HepG2 (cell line): ENCODE results near the gene C20orf204. TPM values are rescaled to one million over a fixed set of nuclear protein-coding genes. Genes with fewer than 3 reads are reported as not detected.
A peak's percentile ranks its signal among the peaks of the same experiment; 100 is the strongest.

Experiments used
- ATF7-NPFF ChIP-seq: sonication (generic); formaldehyde crosslinking; IDR thresholded peaks from 2 replicates; pipeline ENCODE4 v1.8.1; 2023; ENCODE audit warnings: mild to moderate bottlenecking, low read depth, missing genetic modification reagents, moderate library complexity
- GPN1 ChIP-seq: sonication (generic); formaldehyde crosslinking; IDR thresholded peaks from 2 replicates; pipeline ENCODE4 v1.5.1; 2020; ENCODE audit warnings: missing genetic modification reagents, borderline replicate concordance
- MXD1 ChIP-seq: sonication (generic); formaldehyde crosslinking; IDR thresholded peaks from 2 replicates; pipeline ENCODE4 v1.4.0; 2020; ENCODE audit warnings: mild to moderate bottlenecking, missing genetic modification reagents
- RAD21 ChIP-seq: fragments of 450-650 bp; formaldehyde crosslinking; IDR thresholded peaks from 2 replicates; pipeline ENCODE4 v1.5.0; 2020; ENCODE audit warnings: mild to moderate bottlenecking
- SP140L ChIP-seq: sonication (generic); formaldehyde crosslinking; IDR thresholded peaks from 2 replicates; pipeline ENCODE4 v1.4.0; 2020; ENCODE audit warnings: missing genetic modification reagents, borderline replicate concordance
- TAF1 ChIP-seq: sonication (generic); formaldehyde crosslinking; IDR thresholded peaks from 2 replicates; pipeline ENCODE4 v1.4.0; 2020; ENCODE audit warnings: missing genetic modification reagents
- TIGD3 ChIP-seq: sonication (generic); formaldehyde crosslinking; IDR thresholded peaks from 2 replicates; pipeline ENCODE4 v1.5.1; 2020; ENCODE audit warnings: mild to moderate bottlenecking, missing genetic modification reagents, borderline replicate concordance
- ZBTB20 ChIP-seq: sonication (generic); formaldehyde crosslinking; IDR thresholded peaks from 2 replicates; pipeline ENCODE4 v1.8.1; 2023; ENCODE audit warnings: missing genetic modification reagents, low read depth, mild to moderate bottlenecking, borderline replicate concordance
- ZFP62 ChIP-seq: sonication (generic); formaldehyde crosslinking; IDR thresholded peaks from 2 replicates; pipeline ENCODE4 v1.4.0; 2020; ENCODE audit warnings: missing genetic modification reagents
- ZNF326 ChIP-seq: sonication (generic); formaldehyde crosslinking; IDR thresholded peaks from 2 replicates; pipeline ENCODE4 v1.4.0; 2020; ENCODE audit warnings: missing genetic modification reagents, borderline replicate concordance
- ZNF644 ChIP-seq: IDR thresholded peaks from 2 replicates; pipeline ENCODE4 v1.6.1; 2016; ENCODE audit warnings: low read depth
- ZNF646 ChIP-seq: sonication (generic); formaldehyde crosslinking; IDR thresholded peaks from 2 replicates; pipeline ENCODE4 v1.9.0; 2021; ENCODE audit warnings: mild to moderate bottlenecking, missing genetic modification reagents
- ZNF678 ChIP-seq: sonication (generic); formaldehyde crosslinking; IDR thresholded peaks from 2 replicates; pipeline ENCODE4 v1.4.0; 2020; ENCODE audit warnings: mild to moderate bottlenecking, missing genetic modification reagents
- ZNF687 ChIP-seq: sonication (generic); formaldehyde crosslinking; IDR thresholded peaks from 2 replicates; pipeline ENCODE4 v1.5.1; 2020; ENCODE audit warnings: mild to moderate bottlenecking, missing genetic modification reagents, moderate library complexity
- ZNF746 ChIP-seq: sonication (generic); formaldehyde crosslinking; IDR thresholded peaks from 2 replicates; pipeline ENCODE4 v1.8.0; 2022; ENCODE audit warnings: mild to moderate bottlenecking, missing genetic modification reagents
- ZSCAN9 ChIP-seq: IDR thresholded peaks from 2 replicates; pipeline ENCODE4 v1.6.1; 2016; ENCODE audit warnings: borderline replicate concordance
- polyA plus RNA-seq, 8 experiments: library from polyadenylated mRNA; depleted of rRNA in 3 of 8; stranded (reverse) in 7 of 8; unstranded in 1 of 8; fragments of >200 nt; fragmentation: Illumina TruSeq in 4 of 8; extraction: Trizol in 4 of 8; gene quantifications; 2 replicates each; pipeline versions ENCODE4 v1.2.1 to v1.2.3, GENCODE V29; 2011 to 2016; ENCODE audit warnings: low read depth in 4 of 8, missing spikeins in 1 of 8, mixed read lengths in 1 of 8; ENCODE audit not compliant: insufficient read depth in 1 of 8
- total RNA-seq, 5 experiments: library from RNA; depleted of rRNA; stranded (reverse); fragments of >200 nt; fragmentation: Illumina TruSeq; extraction: Trizol; gene quantifications; 2 replicates each; pipeline ENCODE4 v1.2.3, GENCODE V29; 2016; ENCODE audit warnings: low read depth in 1 of 5

C20orf204 gene
- total and polyA plus RNA-seq, 2 of the 13 experiments (the other 11 are each of a cell fraction or from before 2014, with no cell fraction given), result 22.1 to 80.0 TPM

- peak; percentile 82; the same call in 1 of the 2 replicates for TF ChIP-seq GPN1 (CRISPR knock-in tag)
- no peak for TF ChIP-seq ZFP62
- TF ChIP-seq ZNF746, result peak; percentile 87; the same call in 1 of the 2 replicates
- TF ChIP-seq ZSCAN9 (CRISPR knock-in tag), result peak; percentile 89
- TF ChIP-seq TAF1 (CRISPR knock-in tag), result peak; percentile 72
- TF ChIP-seq ZNF644, result peak; percentile 15; the same call in 1 of the 2 replicates
- TF ChIP-seq ZNF687, result peak; percentile 15
- TF ChIP-seq ZNF678 (CRISPR knock-in tag), result no peak; the same call in 1 of the 2 replicates
- TF ChIP-seq MXD1, result peak; percentile 64
- no peak; the same call in 1 of the 2 replicates for TF ChIP-seq TIGD3
- TF ChIP-seq ZNF326 (CRISPR knock-in tag), result peak; percentile 72; the same call in 1 of the 2 replicates
- no peak for TF ChIP-seq ATF7-NPFF
- TF ChIP-seq ZBTB20 (CRISPR knock-in tag), result peak; percentile 42; the same call in 1 of the 2 replicates
- TF ChIP-seq SP140L (CRISPR knock-in tag), result 0 out of 2 replicates have a peak, but pooled peaks have one; percentile 34
- TF ChIP-seq RAD21, result no peak; the same call in 1 of the 2 replicates
- TF ChIP-seq ZNF646 (CRISPR knock-in tag), result peak; percentile 28; the same call in 1 of the 2 replicates
Measured at GRCh38 chr20:64055893-64056638, 20.1 kb downstream of the C20orf204 start (continued).
